Hindlimb muscle (tissue), 1 donor: ENCODE measurements around the gene ARHGEF3. TPM values are rescaled to one million over a fixed set of nuclear protein-coding genes. Genes with fewer than 3 reads are reported as not detected.

Experiments used
- DNase-seq: peaks from one replicate; pipeline ENCODE4 v3.0.0-alpha.2; 2013
- polyA plus RNA-seq: library from polyadenylated mRNA; unstranded; fragments of 120-200 nt; gene quantifications from one replicate; pipeline ENCODE4 v1.2.1, GENCODE V29; 2013; ENCODE audit not compliant: insufficient read length

The ARHGEF3 gene
- polyA plus RNA-seq, 1 donor = 28.3 TPM

GRCh38 chr3:56823421-56823926 lies 21.7 kb upstream of the ARHGEF3 start:
- DNase-seq = no peak

DNA sequence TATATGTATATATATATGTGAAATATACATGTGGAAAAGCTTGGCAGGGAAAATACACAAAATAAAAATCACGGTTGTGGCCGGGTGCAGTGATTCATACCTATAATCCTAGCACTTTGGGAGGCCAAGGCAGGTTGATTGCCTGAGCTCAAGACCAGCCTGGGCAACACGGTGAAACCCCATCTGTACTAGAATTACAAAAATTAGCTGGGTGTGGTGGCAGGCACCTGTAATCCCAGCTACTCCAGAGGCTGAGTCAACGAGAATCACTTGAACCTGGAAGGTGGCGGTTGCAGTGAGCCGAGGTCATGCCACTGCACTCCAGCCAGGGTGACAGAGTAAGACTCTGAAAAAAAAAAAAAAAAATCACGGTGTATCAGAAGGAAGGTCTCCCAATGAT lies 20.8 kb upstream of the ARHGEF3 start:
- no peak for DNase-seq

DNA sequence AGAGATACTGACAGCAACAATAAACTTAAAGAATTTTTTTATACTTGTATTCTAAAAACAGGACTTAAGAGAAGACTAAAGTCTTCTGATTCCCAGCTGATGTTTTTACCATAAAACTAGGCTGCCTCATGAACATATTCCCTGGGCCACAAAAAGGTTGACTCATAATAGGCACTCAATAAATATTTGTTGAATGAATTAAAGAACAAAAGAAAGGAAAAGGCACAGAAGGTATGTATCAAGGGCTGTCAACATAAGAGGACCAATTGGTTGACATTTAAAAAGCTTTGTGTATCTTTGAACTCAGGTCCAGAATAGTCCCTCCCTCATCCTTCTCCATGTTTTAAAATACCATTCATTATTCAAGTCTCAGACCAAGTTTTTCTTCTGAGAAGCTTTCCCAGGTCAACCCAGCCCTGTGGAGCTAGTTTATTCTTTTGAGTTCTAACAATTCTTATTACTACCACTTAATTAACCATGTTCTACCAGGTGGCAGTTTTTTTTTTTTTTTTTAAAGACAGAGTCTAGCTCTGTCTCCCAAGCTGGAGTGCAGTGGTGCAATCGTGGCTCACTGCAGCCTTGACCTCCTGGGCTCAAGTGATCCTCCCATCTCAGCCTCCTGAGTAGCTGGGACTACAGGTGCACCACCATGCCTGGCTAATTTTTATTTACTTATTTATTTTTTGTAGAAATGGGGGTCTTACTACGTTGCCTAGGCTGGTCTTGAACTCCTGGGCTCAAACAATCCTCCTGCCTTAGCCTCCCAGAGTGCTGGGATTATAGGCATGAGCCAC lies 17.5 kb upstream of the ARHGEF3 start:
- DNase-seq = no peak

DNA sequence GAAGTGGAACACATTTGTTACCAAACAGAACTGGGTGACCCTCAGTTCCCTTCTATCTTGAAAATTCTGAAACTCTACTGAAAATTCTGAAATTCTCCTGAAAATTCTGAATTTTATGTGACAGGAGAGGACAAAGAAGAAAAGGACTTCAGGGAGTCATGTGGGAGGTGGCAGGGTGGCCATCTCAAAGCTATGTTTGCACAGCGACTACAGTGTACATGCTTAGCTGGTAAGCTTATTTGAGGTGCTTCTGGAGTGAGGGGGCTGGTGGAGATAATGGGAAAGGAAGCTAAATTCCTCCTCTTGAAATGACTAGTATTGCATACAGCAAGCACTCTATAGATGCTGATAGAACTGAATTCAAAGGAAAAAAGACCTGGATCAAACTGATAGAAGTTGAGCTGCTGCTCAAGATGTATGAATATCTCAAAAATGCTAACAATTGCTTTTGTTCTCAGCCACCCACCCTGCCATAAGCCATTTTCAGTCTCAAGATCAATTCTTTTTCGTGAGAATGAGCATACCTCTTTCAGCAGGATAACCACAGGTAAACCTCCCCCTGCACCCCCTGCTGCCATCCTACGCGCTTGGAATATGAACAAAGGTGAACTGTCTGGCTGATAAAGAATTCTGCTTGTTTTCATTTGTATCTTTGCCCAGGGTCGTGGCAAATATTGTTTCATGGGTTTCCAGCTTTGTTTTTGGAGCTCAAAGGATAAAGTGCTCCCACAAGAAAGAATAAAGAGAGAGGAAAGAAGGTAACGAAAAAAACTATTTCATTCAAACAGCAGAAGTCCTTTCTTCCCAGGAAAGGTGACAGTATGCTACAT lies 16.6 kb upstream of the ARHGEF3 start:
- DNase-seq = no peak

DNA sequence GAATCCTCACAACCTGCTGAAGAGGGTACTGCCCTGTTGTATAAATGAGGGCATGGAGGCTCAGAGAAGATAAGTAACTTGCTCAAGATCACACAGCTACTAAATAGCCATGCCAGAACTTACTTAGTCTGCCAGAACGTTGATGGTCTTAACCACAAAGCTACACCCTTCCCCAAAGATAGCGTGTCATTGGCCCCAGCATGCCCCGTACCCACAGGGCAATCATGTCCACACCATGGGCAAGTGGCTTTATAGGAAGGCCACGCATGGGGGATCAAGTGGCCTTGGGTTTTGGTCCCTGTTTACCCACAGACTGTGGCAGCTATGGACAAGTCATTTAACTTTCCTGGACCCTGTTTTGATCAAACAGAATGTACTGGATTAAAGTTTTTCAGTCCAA lies 15.9 kb upstream of the ARHGEF3 start:
- DNase-seq = no peak

- no peak for DNase-seq
These were observed 14.3 kb upstream of the ARHGEF3 start for GRCh38 chr3:56816061-56816460.

- no peak for DNase-seq
These were observed 13.8 kb upstream of the ARHGEF3 start for GRCh38 chr3:56815589-56815988.

DNA sequence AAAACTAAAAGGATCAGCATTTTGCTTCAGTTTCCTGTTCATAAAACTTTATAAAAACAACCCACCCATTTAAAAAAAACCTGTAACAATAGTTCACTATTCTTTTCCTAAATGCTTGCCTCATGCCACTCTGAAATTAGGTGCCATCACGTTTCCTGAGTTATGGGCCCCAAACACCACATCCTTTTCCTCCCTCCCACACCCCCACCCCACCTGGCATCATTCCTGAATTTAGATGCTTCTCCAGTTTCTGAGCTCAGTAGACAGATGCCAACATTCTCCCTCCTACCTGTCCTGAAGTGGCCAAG lies 11.9 kb upstream of the ARHGEF3 start:
- no peak for DNase-seq

DNA sequence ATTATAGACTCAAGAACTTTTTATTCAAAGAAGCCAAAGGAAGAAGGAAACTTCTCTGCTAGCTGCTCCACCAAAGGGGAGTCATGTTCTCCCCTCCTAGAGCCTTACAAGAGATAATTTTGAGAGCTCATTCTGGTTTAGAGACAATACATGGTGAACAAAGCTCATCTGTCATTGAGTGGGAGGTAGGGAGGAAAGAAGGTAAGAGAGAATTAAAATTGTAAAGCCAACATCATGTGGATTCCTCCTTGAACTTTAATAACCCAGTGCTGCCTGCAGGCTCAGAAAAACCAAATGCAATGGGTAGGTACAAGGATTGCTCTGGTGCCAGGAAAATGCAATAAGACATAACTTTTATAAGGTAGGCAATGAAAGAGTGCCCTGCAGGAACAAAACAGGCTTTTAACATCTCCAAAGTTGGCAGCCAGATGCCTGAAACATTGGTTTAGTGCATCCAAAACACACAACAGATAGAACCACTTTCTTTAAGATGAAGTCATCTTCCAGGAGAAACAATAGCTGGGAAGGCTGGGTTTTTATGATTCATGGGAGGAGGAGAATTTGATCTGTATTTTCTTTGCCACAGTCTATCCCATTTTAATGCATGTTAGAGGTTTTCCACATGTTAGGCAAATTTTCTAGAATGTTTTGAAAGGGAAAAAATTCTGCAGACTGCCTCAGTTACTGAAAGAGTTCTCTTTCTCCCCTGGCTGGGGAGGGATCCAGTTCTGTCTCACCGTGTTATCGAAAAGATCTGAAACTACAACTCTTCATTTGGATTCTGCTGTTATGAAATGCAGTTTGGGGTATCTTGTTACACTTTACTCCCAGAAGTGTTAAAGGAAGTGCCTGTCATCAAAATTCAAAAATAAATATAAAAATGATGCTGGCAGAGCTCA lies 11.3 kb upstream of the ARHGEF3 start:
- DNase-seq = no peak

DNA sequence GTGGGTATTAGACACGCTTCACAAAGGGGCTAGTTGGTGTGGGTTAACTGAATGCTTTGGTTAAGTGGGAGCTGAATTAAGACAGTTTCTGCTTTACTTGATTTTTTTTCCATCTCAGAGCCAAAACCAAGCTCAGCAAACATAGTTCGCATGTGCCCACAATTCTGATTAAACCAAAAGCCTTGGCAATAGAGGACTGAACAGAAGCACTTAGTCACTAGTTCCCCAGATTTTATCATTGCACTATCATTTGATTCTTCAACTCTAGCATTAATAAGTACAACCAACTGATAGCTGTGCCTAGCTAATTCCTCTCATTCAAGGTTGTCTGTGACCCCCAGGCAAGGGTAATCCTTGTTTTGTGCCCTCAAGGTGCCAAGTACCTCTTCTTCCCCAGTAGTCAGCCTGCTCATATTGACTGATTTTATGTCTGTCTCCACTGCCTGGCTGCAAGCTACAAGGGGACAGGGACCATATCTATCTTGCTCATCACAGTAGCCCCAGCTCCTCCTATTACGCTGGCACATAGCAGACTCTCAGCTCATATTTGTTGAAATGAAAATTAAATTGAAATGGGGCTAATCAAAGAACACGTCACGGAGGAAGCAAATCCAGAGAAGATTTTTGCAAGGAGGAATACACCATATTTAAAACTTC lies 9.9 kb upstream of the ARHGEF3 start:
- DNase-seq = no peak

- no peak for DNase-seq
These were observed 9.1 kb upstream of the ARHGEF3 start for GRCh38 chr3:56810577-56811545.

- no peak for DNase-seq
These were observed 4.7 kb upstream of the ARHGEF3 start for GRCh38 chr3:56806407-56806806.

DNA sequence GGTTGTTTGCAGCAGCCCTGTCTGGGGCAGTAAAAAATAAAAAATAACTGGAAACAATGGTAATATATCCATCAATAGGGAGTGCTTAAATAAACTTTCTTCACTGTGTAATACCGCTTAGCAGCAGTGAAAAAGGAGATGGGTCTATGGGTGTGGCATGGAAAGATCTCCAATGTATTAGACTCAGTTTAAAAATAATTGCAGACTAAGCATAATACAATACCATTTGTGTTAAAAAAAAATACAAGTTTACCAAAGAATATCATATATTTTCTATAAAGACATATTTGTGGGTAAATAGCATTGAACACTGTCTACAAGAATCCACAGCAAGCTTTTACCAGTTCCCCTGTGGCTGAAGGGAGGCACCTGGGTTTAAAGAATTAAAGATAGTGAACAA lies 1.0 kb upstream of the ARHGEF3 start:
- no peak for DNase-seq

DNA sequence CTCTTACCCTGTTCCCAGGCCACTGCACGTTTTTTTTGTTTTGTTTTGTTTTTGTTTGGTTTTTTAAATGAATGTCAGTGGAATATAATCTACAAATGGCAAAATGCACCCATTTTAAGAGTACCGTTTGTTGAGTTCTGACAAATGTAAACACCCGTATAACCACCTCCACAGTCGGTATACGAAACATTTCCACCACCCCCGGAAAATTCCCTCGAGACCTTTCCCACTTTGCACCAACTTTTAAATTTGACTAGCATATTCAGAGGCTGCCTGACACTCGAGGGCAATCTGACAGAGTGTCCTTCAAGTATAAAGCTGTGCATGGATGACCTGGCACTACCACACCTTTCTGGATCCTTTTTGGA lies 613 bp upstream of the ARHGEF3 start:
- no peak for DNase-seq

GRCh38 chr3:56800832-56801661 lies 702 bp downstream of the ARHGEF3 start:
- DNase-seq = no peak

DNA sequence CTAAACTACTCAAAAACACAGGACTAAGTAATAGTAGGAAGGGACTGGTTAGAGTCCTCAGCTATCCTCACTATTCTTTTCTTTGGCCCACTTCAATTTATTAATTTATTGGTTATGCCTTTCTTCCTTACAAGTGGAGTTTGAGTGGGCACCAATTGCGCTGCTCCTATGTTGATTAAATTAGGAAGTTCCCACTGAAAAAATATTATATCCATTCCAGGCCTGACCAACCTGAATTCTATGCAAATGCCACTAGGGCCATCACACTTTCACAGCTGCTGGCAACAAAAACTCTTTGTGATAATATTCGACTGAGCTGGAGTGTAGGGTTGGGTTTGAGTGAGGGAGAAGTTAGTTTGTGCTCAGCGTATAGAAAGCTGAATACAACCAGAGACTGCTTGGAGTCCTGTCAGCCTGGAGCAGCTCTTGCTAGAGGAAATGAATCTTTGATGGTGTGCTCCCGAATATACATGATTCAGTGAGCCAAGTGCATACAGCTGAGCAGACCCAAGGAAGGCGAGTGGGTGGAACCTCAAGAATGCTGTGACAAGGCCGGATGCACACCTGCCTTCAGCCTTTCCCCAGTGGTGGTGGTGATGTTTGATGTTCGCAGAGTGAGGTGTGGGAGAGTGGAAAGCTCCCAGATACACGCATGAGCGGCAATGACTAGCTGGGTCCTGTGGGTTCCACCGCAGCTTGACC lies 1.5 kb downstream of the ARHGEF3 start:
- no peak for DNase-seq

- DNase-seq = no peak
These were observed 2.4 kb downstream of the ARHGEF3 start for GRCh38 chr3:56799251-56799882.

- no peak for DNase-seq
These were observed 4.8 kb downstream of the ARHGEF3 start for GRCh38 chr3:56796996-56797395.

DNA sequence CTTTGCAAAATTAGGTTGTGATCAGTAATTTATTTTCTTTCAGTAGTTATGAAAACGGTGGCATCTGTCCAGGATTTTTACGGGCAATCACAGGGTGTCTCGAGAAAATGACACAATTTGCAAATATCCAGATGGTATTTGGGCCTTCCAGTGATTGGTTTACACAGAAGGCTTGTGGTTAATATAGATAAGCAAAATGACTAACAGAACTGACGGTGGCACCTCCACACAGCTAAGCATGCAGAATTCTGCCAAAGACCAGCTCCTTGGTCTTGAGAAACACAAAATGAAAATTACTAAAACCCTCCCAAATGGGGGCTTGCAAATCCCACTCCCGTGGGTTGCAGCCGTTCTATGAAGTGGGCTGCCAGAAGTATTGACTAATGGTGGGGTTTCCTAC lies 5.5 kb downstream of the ARHGEF3 start:
- no peak for DNase-seq
